HepG2 (cell line): ENCODE data around the gene ASAP2. TPM values are rescaled to one million over a fixed set of nuclear protein-coding genes. Genes with fewer than 3 reads are reported as not detected.

Experiments
- ATAD3A ChIP-seq: sonication (generic); formaldehyde crosslinking; IDR thresholded peaks from 2 replicates; pipeline ENCODE4 v1.4.0; 2020; ENCODE audit warnings: missing genetic modification reagents
- FOXC1 ChIP-seq: sonication (generic); formaldehyde crosslinking; IDR thresholded peaks from 2 replicates; pipeline ENCODE4 v1.8.0; 2022; ENCODE audit warnings: mild to moderate bottlenecking, missing genetic modification reagents, borderline replicate concordance
- HMGXB3 ChIP-seq: sonication (generic); formaldehyde crosslinking; IDR thresholded peaks from 2 replicates; pipeline ENCODE4 v1.4.0; 2020; ENCODE audit warnings: missing genetic modification reagents, borderline replicate concordance
- HNF4A ChIP-seq: sonication (generic); formaldehyde crosslinking; IDR thresholded peaks from 2 replicates; pipeline ENCODE4 v1.4.0; 2020; ENCODE audit warnings: missing genetic modification reagents
- IRF2 ChIP-seq: IDR thresholded peaks from 2 replicates; pipeline ENCODE4 v1.6.1; 2018; ENCODE audit warnings: missing genetic modification reagents, missing compliant biosample characterization
- NCOA2 ChIP-seq: sonication (generic); formaldehyde crosslinking; IDR thresholded peaks from 2 replicates; pipeline ENCODE4 v1.8.0; 2022; ENCODE audit warnings: inconsistent platforms
- NFIB ChIP-seq: sonication (generic); formaldehyde crosslinking; IDR thresholded peaks from 2 replicates; pipeline ENCODE4 v1.9.0; 2021; ENCODE audit warnings: missing genetic modification reagents, mild to moderate bottlenecking, borderline replicate concordance
- NFKB2 ChIP-seq: sonication (generic); formaldehyde crosslinking; IDR thresholded peaks from 2 replicates; pipeline ENCODE4 v1.4.0; 2020; ENCODE audit warnings: missing genetic modification reagents, borderline replicate concordance
- SNAI1 ChIP-seq: sonication (generic); formaldehyde crosslinking; IDR thresholded peaks from 2 replicates; pipeline ENCODE4 v1.5.0; 2020; ENCODE audit warnings: mild to moderate bottlenecking, missing genetic modification reagents, borderline replicate concordance
- TFDP2 ChIP-seq: sonication (generic); formaldehyde crosslinking; IDR thresholded peaks from 2 replicates; pipeline ENCODE4 v1.4.0; 2020; ENCODE audit warnings: missing genetic modification reagents
- THAP9 ChIP-seq: sonication (generic); formaldehyde crosslinking; IDR thresholded peaks from 2 replicates; pipeline ENCODE4; 2020; ENCODE audit warnings: missing genetic modification reagents, mild to moderate bottlenecking, borderline replicate concordance
- ZFP82 ChIP-seq: sonication (generic); formaldehyde crosslinking; IDR thresholded peaks from 2 replicates; pipeline ENCODE4 v1.5.1; 2020; ENCODE audit warnings: mild to moderate bottlenecking, missing genetic modification reagents, borderline replicate concordance
- ZNF484 ChIP-seq: sonication (generic); formaldehyde crosslinking; IDR thresholded peaks from 2 replicates; pipeline ENCODE4 v1.5.1; 2020; ENCODE audit warnings: mild to moderate bottlenecking, low read depth, missing genetic modification reagents, borderline replicate concordance
- ZNF496 ChIP-seq: sonication (generic); formaldehyde crosslinking; IDR thresholded peaks from 2 replicates; pipeline ENCODE4 v1.8.1; 2023; ENCODE audit warnings: mild to moderate bottlenecking, moderate library complexity, missing genetic modification reagents; ENCODE audit not compliant: insufficient replicate concordance
- ZNF564 ChIP-seq: sonication (generic); formaldehyde crosslinking; IDR thresholded peaks from 2 replicates; pipeline ENCODE4 v1.8.1; 2023; ENCODE audit warnings: mild to moderate bottlenecking, missing genetic modification reagents
- ZNF652 ChIP-seq: IDR thresholded peaks from 2 replicates; pipeline ENCODE4 v1.6.1; 2016; ENCODE audit warnings: low read depth, borderline replicate concordance
- ZNF800 ChIP-seq: sonication (generic); formaldehyde crosslinking; IDR thresholded peaks from 2 replicates; pipeline ENCODE4 v1.4.0; 2020; ENCODE audit warnings: missing genetic modification reagents
- polyA plus RNA-seq, 8 experiments: library from polyadenylated mRNA; depleted of rRNA in 3 of 8; stranded (reverse) in 7 of 8; unstranded in 1 of 8; fragments of >200 nt; fragmentation: Illumina TruSeq in 4 of 8; extraction: Trizol in 4 of 8; gene quantifications; 2 replicates each; pipeline versions ENCODE4 v1.2.1 to v1.2.3, GENCODE V29; 2011 to 2016; ENCODE audit warnings: low read depth in 4 of 8, missing spikeins in 1 of 8, mixed read lengths in 1 of 8; ENCODE audit not compliant: insufficient read depth in 1 of 8
- total RNA-seq, 5 experiments: library from RNA; depleted of rRNA; stranded (reverse); fragments of >200 nt; fragmentation: Illumina TruSeq; extraction: Trizol; gene quantifications; 2 replicates each; pipeline ENCODE4 v1.2.3, GENCODE V29; 2016; ENCODE audit warnings: low read depth in 1 of 5

Gene ASAP2
- total and polyA plus RNA-seq, 2 of the 13 experiments (the other 11 are each of a cell fraction or from before 2014, with no cell fraction given) = 7.3 to 22.3 TPM

- no peak; the same call in 1 of the 2 replicates for TF ChIP-seq THAP9
- TF ChIP-seq NCOA2 (CRISPR knock-in tag) = no peak
- TF ChIP-seq ZNF800 = peak; percentile 90
- no peak for TF ChIP-seq ZNF496 (CRISPR knock-in tag)
- TF ChIP-seq NFIB (CRISPR knock-in tag) = no peak
- TF ChIP-seq IRF2 (CRISPR knock-in tag) = no peak; the same call in 1 of the 2 replicates
- TF ChIP-seq HMGXB3 (CRISPR knock-in tag) = no peak
- no peak for TF ChIP-seq ZNF564
- no peak for TF ChIP-seq ATAD3A
- TF ChIP-seq ZNF484 = no peak
- TF ChIP-seq ZNF652 (CRISPR knock-in tag) = no peak
- no peak for TF ChIP-seq HNF4A
- TF ChIP-seq ZFP82 (CRISPR knock-in tag) = no peak
- no peak; the same call in 1 of the 2 replicates for TF ChIP-seq TFDP2 (CRISPR knock-in tag)
- TF ChIP-seq NFKB2 (CRISPR knock-in tag) = peak; percentile 44; the same call in 1 of the 2 replicates
- no peak for TF ChIP-seq SNAI1 (CRISPR knock-in tag)
- TF ChIP-seq FOXC1 = no peak
Observed at GRCh38 chr2:9205963-9206948, at the start of gene ASAP2 (continued).
